Fibroblast of lung (primary cell): Measurements from ENCODE around the gene FCN2. TPM values are rescaled to one million over a fixed set of nuclear protein-coding genes. Genes with fewer than 3 reads are reported as not detected.

Experiments used
- DNase-seq, 2 donors: peaks; one replicate each; pipeline versions ENCODE4 v3.0.0 to v3.0.0-alpha.2; 2010; ENCODE audit warnings: low read depth in 2 of 2
- H2AFZ ChIP-seq: 2 replicates; pipeline ENCODE4 v1.5.1; 2012; ENCODE audit warnings: low read length, control low read depth, inconsistent platforms
- H3K27ac ChIP-seq: 2 replicates; pipeline ENCODE4 v1.5.1; 2011; ENCODE audit warnings: low read length, control low read depth; ENCODE audit not compliant: insufficient read depth
- H3K27me3 ChIP-seq: 2 replicates; pipeline ENCODE4 v1.5.1; 2011; ENCODE audit warnings: mild to moderate bottlenecking, low read length; ENCODE audit not compliant: control insufficient read depth, insufficient read depth
- H3K36me3 ChIP-seq: 2 replicates; pipeline ENCODE4 v1.5.1; 2011; ENCODE audit warnings: low read length; ENCODE audit not compliant: control insufficient read depth, insufficient read depth
- H3K4me1 ChIP-seq: 2 replicates; pipeline ENCODE4 v1.5.1; 2011; ENCODE audit warnings: low read length; ENCODE audit not compliant: control insufficient read depth, insufficient read depth; ENCODE audit errors: extremely low read depth
- H3K4me2 ChIP-seq: 2 replicates; pipeline ENCODE4 v1.5.1; 2011; ENCODE audit warnings: low read length, control low read depth; ENCODE audit not compliant: insufficient read depth; ENCODE audit errors: extremely low read depth
- H3K4me3 ChIP-seq, 4 experiments: fragments of 200-600 bp in 1 of 4; sonication (generic) in 1 of 4; replicated peaks in 1 of 4; 2 replicates each; pipeline ENCODE4 v1.5.1; 2011 to 2016; ENCODE audit warnings: low read length in 4 of 4, low read depth in 3 of 4, mild to moderate bottlenecking in 3 of 4, control low read depth in 2 of 4, inconsistent platforms in 1 of 4, mixed read lengths in 1 of 4; ENCODE audit not compliant: insufficient read depth in 1 of 4; ENCODE audit errors: control extremely low read depth in 1 of 4
- H3K79me2 ChIP-seq: 2 replicates; pipeline ENCODE4 v1.5.1; 2012; ENCODE audit warnings: mild to moderate bottlenecking, low read length, inconsistent platforms; ENCODE audit not compliant: control insufficient read depth, insufficient read depth
- H3K9ac ChIP-seq: 2 replicates; pipeline ENCODE4 v1.5.1; 2011; ENCODE audit warnings: mild to moderate bottlenecking, low read length, control low read depth; ENCODE audit not compliant: insufficient read depth
- H3K9me3 ChIP-seq: 2 replicates; pipeline ENCODE4 v1.5.1; 2012; ENCODE audit warnings: low read depth, low read length; ENCODE audit not compliant: control insufficient read depth, insufficient read depth
- H4K20me1 ChIP-seq: 2 replicates; pipeline ENCODE4 v1.5.1; 2011; ENCODE audit warnings: low read length; ENCODE audit not compliant: control insufficient read depth, insufficient read depth; ENCODE audit errors: extremely low read depth
- EZH2 ChIP-seq: IDR thresholded peaks from 2 replicates; pipeline ENCODE4 v1.5.1; 2012; ENCODE audit warnings: low read length, control low read depth, mild to moderate bottlenecking; ENCODE audit errors: missing control alignments
- polyA plus RNA-seq, 2 donors: library from polyadenylated mRNA; depleted of rRNA in 1 of 2; stranded (reverse) in 1 of 2; unstranded in 1 of 2; fragments of >200 nt; gene quantifications; 2 replicates each; pipeline ENCODE4 v1.2.1, GENCODE V29; 2011 to 2012; ENCODE audit warnings: missing spikeins in 1 of 2
- total RNA-seq: library from RNA; depleted of rRNA; stranded (reverse); fragments of >200 nt; gene quantifications from 2 replicates; pipeline ENCODE4 v1.2.1, GENCODE V29; 2014
- TF ChIP-seq, protein P1 (sequence below), 2 donors: IDR thresholded peaks in 1 of 2; conservative IDR thresholded peaks in 1 of 2; 1 replicate in 1 of 2; 2 replicates in 1 of 2; pipeline ENCODE4 v1.5.1; 2011 to 2012; ENCODE audit warnings: low read length in 2 of 2, control low read depth in 1 of 2, inconsistent platforms in 1 of 2, low read depth in 1 of 2, mild to moderate bottlenecking in 1 of 2

The FCN2 gene
- total and polyA plus RNA-seq, 2 donors (not counting 1 experiment from before 2014, with no cell fraction given) = not detected

DNA sequence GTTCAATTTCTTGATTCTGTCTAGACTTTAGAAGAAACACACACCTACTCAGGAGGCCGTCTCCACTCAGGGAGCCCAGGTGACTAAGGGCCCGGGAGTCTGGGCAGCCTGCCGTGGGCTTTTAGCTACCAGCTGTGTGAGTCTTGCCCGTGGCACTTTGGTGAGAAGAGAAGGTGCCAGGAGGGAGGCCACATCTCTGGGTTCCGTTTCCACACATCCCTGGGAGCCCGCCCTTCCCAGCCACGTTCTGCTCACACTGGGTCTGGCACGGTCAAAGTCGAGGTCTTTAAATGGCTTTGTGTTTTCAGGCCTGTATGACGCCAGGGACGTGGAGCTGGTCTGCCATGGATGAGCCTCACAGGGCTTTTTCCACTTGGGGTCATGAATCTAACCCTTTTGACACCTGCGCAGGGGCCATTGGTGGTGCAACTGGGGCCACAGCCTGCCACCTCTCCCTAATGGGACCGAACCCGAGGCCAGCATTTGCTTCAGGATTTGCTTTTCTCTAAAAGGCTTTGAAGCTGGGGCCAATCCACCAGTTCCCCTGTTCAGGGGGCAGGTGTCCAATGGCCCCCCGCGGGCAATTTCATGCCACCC is 17.2 kb upstream of the FCN2 start:
- H4K20me1 ChIP-seq = no peaks in the 10 kb centered on the region
- TF ChIP-seq, protein P1, sequence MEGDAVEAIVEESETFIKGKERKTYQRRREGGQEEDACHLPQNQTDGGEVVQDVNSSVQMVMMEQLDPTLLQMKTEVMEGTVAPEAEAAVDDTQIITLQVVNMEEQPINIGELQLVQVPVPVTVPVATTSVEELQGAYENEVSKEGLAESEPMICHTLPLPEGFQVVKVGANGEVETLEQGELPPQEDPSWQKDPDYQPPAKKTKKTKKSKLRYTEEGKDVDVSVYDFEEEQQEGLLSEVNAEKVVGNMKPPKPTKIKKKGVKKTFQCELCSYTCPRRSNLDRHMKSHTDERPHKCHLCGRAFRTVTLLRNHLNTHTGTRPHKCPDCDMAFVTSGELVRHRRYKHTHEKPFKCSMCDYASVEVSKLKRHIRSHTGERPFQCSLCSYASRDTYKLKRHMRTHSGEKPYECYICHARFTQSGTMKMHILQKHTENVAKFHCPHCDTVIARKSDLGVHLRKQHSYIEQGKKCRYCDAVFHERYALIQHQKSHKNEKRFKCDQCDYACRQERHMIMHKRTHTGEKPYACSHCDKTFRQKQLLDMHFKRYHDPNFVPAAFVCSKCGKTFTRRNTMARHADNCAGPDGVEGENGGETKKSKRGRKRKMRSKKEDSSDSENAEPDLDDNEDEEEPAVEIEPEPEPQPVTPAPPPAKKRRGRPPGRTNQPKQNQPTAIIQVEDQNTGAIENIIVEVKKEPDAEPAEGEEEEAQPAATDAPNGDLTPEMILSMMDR (conservative IDR thresholded peaks at IDR 0.05 in 1 of 2, IDR thresholded peaks at IDR 0.05 in 1 of 2; ENCODE audit: low read depth in 1 of 2, low read length in 2 of 2) = no peak
- no peak for TF ChIP-seq EZH2
- H3K4me1 ChIP-seq = no peaks in the 10 kb centered on the region
- H3K4me3 ChIP-seq = no peak overlapping the region
- no peak overlapping the region for H3K27ac ChIP-seq
- H3K36me3 ChIP-seq = no peaks in the 10 kb centered on the region
- no peaks in the 10 kb centered on the region for H3K27me3 ChIP-seq
- no peak overlapping the region for H3K9ac ChIP-seq
- no peak overlapping the region for H3K4me2 ChIP-seq
- H3K9me3 ChIP-seq = no peaks in the 10 kb centered on the region
- no peak for DNase-seq
- H3K79me2 ChIP-seq = no peaks in the 10 kb centered on the region
- no peak overlapping the region for H2AFZ ChIP-seq

DNA sequence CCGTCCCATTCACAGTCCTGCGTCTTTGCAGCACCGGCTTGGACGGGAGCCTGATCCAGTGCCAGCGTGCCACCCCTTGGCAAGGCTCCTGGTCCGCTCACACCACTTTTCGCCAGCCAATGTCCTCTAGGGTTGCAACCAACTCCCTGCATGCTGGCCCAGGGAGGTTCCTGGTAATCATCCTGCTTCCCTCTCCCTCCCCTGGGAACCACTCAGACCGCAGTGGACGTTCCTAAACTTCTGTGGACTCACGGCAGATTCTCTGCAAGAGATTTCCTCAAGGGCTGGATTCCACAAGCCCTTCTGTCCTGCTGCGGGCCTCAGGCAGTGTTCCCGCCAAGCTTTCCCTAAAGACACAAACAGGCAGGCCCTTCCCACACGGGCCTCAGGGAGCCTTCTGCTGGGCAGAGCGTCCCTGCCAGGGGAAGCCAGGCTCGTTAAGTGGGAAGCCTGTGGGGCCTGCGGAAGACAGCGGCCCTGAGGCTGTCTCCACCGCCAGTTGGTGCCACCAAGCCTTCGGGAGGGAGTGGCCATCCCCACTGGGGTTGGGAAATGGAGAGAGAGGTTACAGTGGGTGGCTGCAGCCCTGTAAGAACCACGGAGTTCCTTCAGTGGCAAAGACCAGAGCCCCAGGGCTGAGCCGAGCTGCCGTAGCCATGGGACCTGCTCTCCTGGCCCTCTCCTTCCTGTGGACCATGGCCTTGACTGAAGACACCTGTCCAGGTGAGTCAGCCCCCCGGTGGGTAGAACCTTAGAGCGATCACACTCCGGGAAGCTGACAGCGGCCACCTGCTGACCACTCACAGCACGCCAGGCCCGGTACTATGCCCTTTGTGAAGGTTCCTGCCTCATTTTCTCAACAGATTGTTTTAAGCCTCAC is 16.4 kb upstream of the FCN2 start:
- DNase-seq = no peak
- H3K4me3 ChIP-seq = no peak overlapping the region
- H3K4me2 ChIP-seq = no peak overlapping the region
- no peaks in the 10 kb centered on the region for H3K4me1 ChIP-seq
- TF ChIP-seq, protein P1 (conservative IDR thresholded peaks at IDR 0.05 in 1 of 2, IDR thresholded peaks at IDR 0.05 in 1 of 2; ENCODE audit: low read depth in 1 of 2, low read length in 2 of 2) = no peak
- no peak for TF ChIP-seq EZH2
- no peaks in the 10 kb centered on the region for H3K9me3 ChIP-seq
- no peaks in the 10 kb centered on the region for H3K27me3 ChIP-seq
- H3K9ac ChIP-seq = no peak overlapping the region
- H3K36me3 ChIP-seq = no peaks in the 10 kb centered on the region
- no peaks in the 10 kb centered on the region for H3K79me2 ChIP-seq
- no peaks in the 10 kb centered on the region for H4K20me1 ChIP-seq
- H3K27ac ChIP-seq = no peak overlapping the region
- H2AFZ ChIP-seq = no peak overlapping the region

- H3K27ac ChIP-seq = no peak overlapping the region
- no peak overlapping the region for H2AFZ ChIP-seq
Measured at GRCh38 chr9:134864821-134865190, 15.8 kb upstream of the FCN2 start.

More at GRCh38 chr9:134864821-134865190, 15.8 kb upstream of the FCN2 start:
- H3K4me1 ChIP-seq = no peaks in the 10 kb centered on the region
- TF ChIP-seq, protein P1 (conservative IDR thresholded peaks at IDR 0.05 in 1 of 2, IDR thresholded peaks at IDR 0.05 in 1 of 2; ENCODE audit: low read depth in 1 of 2, low read length in 2 of 2) = no peak
- TF ChIP-seq EZH2 = no peak
- H3K27me3 ChIP-seq = no peaks in the 10 kb centered on the region
- H3K9me3 ChIP-seq = no peaks in the 10 kb centered on the region
- no peaks in the 10 kb centered on the region for H4K20me1 ChIP-seq
- no peak overlapping the region for H3K4me3 ChIP-seq
- no peaks in the 10 kb centered on the region for H3K79me2 ChIP-seq
- no peak for DNase-seq
- no peak overlapping the region for H3K4me2 ChIP-seq
- no peak overlapping the region for H3K9ac ChIP-seq
- H3K36me3 ChIP-seq = no peaks in the 10 kb centered on the region
